H54 (cell line): ENCODE results near the gene WDR5B.
"Not testable (repeated sequence)": the region's sequence is repeated elsewhere in the genome, so short reads cannot be mapped to it uniquely, and the experiment has no call there.

Experiments used
- DNase-seq: peaks from one replicate; pipeline ENCODE4 v3.0.0; 2011; ENCODE audit warnings: low spot score, mixed read lengths; ENCODE audit not compliant: insufficient read length
- FAIRE-seq: peaks from 3 replicates; lab custom pipeline; 2011; peaks lifted over from hg19 to GRCh38; lab: Jason Lieb, UNC
- POLR2A ChIP-seq: IDR thresholded peaks from 2 replicates; pipeline ENCODE4 v1.6.1; 2011; ENCODE audit warnings: low read depth, mild to moderate bottlenecking, low read length

WDR5B gene

DNA sequence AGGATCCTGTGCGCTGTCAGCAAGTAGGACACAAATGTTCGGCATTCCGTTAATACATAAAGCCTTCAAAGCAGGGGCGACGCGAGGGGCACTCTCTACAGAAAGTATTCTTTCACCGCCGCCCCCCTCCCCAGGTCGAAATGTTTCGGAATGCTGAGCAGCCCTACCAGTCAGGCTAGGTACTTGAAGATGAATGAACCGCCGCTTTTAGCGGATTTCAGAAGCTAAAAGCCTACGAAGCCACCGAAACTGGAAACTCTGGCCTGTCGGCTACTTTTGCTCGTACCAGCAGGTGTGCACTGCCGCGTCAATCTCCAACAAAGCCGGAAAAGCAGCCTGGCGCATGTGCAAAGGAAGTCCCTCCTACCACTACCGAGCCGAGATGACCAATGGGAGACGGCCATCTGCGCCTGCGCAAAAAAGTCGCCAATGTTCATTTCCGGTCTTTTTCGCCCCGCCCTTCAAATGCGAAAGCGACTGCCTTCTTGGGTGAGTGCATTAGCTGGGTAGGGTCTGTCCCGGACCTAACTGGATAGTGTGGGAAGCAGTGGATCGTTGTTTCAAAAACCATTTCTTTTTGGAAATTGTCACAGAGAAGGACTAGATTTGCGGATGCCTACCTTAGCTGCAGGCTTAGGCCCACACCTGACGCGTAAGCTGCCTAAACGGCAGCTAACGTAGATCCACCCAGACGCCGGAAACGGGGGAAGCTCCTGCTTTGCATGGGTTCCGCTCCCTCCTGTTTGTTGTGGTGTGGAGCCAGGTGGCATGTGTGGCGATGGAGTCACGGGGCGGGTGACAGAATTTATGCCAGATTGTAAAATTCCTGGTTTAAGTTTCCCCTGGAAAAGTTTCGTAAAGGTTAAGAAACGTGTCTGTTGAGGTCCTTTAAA, at the start of gene WDR5B:
WDR5B (minus strand) TSS at position 301 of the 893 bp plus-strand sequence. CDS start 534 bp downstream, outside the sequence.
- FAIRE-seq (peak; percentile 97), DNase-seq (peak; percentile 77)
- TF ChIP-seq POLR2A: peak; percentile 49

- FAIRE-seq: no peak
- no peak for DNase-seq
- no peak for TF ChIP-seq POLR2A
These were observed 48.8 kb upstream of the WDR5B start for GRCh38 chr3:122464659-122465058.

- TF ChIP-seq POLR2A: no peak
- no peak for DNase-seq
- FAIRE-seq: peak; percentile 27
These were observed 46.5 kb upstream of the WDR5B start for GRCh38 chr3:122462406-122462805.

DNA sequence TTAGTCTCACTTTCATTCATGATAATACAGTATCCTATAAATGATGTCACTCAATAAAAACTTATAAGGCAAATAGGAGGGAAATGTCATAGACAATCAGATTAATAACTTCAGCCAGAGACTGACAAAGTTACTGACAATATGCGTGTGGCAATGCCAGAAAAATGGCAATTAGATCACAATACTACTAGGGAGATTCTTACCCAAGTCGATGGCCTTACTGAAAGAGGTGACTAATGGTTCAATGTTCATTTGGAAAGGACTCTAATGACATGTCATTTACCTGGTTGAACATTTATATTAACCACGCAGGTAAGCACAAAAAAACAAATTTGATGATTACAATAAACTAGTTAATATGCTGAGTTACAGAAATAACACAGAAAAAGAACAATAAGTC, 45.9 kb upstream of the WDR5B start:
- no peak for FAIRE-seq

DNA sequence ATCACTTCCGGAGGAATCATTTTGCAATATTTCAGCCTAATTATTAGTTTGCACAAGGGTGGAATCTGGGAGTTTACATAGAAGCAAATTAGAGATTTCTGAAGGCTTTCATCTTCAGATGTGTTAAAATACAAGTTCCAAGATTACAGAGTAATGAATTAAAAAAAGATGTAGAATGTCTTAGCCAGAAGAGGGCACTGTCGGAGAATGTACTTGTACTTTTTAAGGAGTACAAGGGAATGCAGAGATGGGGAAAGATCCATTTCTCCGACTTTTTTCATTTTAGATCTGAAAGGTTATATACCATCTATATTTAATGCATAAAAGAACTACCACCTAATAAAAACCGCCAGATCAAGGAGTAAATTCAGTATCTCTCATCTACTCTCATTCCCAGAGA, 43.1 kb upstream of the WDR5B start:
- TF ChIP-seq POLR2A: no peak
- DNase-seq: peak; percentile 6
- FAIRE-seq: peak; percentile 75

More for the DNA sequence above, 45.9 kb upstream of the WDR5B start:
- no peak for TF ChIP-seq POLR2A
- no peak for DNase-seq

- DNase-seq (no peak), FAIRE-seq (no peak)
- TF ChIP-seq POLR2A: no peak
These were observed 41.8 kb upstream of the WDR5B start for GRCh38 chr3:122457706-122458105.

GRCh38 chr3:122456074-122456473, 40.2 kb upstream of the WDR5B start:
- FAIRE-seq (no peak), DNase-seq (no peak)
- TF ChIP-seq POLR2A: no peak

DNA sequence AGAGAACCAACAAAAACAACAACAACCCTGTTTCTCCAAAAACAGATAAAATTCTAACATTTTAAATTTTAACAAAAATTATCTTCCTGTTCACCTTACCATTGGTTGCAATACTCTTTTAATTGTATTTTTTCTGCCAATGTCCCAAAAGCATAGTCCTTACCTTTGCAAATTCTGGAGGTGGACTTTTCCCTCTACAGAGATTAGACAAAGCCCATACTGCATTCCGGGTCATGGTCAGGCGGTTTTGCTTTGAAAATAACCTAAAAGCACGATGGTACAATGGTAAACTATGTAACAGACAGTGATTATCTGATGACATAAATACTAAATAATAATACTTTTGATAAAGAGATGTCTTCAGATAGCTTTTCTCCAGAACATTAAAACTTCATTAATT, 35.5 kb upstream of the WDR5B start:
- no peak for TF ChIP-seq POLR2A
- FAIRE-seq: no peak
- DNase-seq: no peak

DNA sequence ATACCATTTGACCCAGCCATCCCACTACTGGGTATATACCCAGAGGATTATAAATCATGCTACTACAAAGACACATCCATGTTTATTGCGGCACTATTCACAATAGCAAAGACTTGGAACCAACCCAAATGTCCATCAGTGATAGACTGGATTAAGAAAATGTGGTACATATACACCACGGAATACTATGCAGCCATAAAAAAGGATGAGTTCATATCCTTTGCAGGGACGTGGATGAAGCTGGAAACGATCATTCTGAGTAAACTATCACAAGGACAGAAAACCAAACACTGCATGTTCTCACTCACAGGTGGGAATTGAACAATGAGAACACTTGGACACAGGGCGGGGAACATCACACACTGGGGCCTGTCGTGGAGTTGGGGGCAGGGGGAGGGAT, 32.4 kb upstream of the WDR5B start:
- FAIRE-seq, DNase-seq: not testable (repeated sequence)

DNA sequence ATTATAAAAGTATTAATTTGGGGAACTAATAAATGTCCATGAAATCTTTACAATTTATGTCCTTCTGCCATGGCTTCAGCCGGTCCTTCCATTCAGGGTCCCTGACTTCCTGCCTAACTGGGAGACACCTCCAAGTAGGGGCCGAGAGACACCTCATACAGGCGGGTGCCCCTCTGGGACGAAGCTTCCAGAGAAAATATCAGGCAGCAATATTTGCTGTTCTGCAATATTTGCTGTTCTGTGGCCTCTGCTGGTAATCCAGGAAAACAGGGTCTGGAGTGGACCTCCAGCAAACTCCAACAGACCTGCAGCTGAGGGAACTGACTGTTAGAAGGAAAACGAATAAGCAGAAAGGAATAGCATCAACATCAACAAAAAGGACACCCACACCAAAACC, 28.6 kb upstream of the WDR5B start:
- not testable (repeated sequence) for DNase-seq, FAIRE-seq

GRCh38 chr3:122443762-122444490, 28.1 kb upstream of the WDR5B start:
- DNase-seq, FAIRE-seq: not testable (repeated sequence)

DNA sequence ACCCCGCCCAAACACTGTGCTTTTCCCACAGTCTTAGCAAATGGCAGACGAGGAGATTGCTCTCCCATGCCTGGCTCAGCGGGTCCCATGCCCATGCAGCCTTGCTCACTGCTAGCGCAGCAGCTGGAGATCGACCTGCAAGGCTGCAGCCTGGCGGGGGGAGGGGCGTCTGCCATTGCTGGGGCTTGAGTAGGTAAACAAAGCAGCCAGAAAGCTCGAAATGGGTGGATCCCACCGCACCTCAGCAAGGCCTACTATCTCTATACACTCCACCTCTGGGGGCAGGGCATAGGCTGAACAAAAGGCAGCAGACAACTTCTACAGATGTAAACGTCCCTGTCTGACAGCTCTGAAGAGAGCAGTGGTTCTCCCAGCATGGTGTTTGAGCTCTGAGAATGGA, 27.2 kb upstream of the WDR5B start:
- DNase-seq (no peak), FAIRE-seq (no peak)
- no peak for TF ChIP-seq POLR2A

- TF ChIP-seq POLR2A: no peak
- DNase-seq (no peak), FAIRE-seq (no peak)
These were observed 20.1 kb upstream of the WDR5B start for GRCh38 chr3:122435950-122436349.

DNA sequence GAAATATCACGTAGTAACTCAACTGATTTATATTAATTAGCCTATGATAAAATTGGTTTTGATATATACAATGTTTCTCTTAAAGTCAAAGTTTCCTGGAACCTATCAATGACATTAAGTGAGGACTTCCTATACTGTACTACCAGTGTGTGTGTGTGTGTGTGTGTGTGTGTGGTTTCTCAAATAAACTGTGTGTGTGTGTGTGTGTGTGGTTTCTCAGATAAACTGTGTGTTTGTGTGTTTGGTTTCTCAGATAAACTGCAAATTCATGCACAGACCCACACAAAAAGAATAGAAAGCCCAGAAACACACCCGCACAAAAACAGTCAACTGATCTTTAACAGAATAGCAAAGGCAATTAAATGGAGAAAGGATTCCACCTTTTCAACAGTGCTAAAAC, 14.5 kb upstream of the WDR5B start:
- no peak for FAIRE-seq
- no peak for TF ChIP-seq POLR2A
- no peak for DNase-seq
